GM12878 (cell line): Measurements from ENCODE around the gene ANO1. TPM values are rescaled to one million over a fixed set of nuclear protein-coding genes. Genes with fewer than 3 reads are reported as not detected.

ENCODE experiments used
- ATAC-seq: fragments of 200-7000 bp; cut with Tn5 transposase; 3 replicates; pipeline ENCODE4 v1.9.1; 2020; ENCODE audit warnings: mild to moderate bottlenecking, moderate library complexity
- BruUV-seq: library from RNA; stranded (reverse); fragments of 400-500 nt; replicated peaks from 2 replicates; lab custom pipeline; 2021; lab: Mats Ljungman, UMichigan
- CTCF ChIA-PET: fragments of 300-600 bp; sonication (Branson Sonifier 250); formaldehyde crosslinking; extraction: SDS; loops from one replicate; lab custom pipeline; 2021; ENCODE audit warnings: inconsistent platforms; lab: Yijun Ruan, JAX
- POLR2A ChIA-PET: fragments of 350-600 bp; formaldehyde crosslinking; extraction: SDS; loops from one replicate; lab custom pipeline; 2021; ENCODE audit warnings: inconsistent platforms; lab: Charles Lee
- RAD21 ChIA-PET: fragments of 300-600 bp; sonication (Branson Sonifier 250); formaldehyde crosslinking; loops from one replicate; lab custom pipeline; 2023; ENCODE audit warnings: antibody characterized with exemption; ENCODE audit not compliant: unreplicated experiment; lab: Charles Lee
- SMC1A ChIA-PET: fragments of 300-600 bp; sonication (Branson Sonifier 250); formaldehyde crosslinking; loops from one replicate; lab custom pipeline; 2023; ENCODE audit not compliant: unreplicated experiment, uncharacterized antibody; lab: Charles Lee
- DNase-seq: peaks from one replicate; pipeline ENCODE4 v3.0.0-alpha.2; 2011; ENCODE audit warnings: low read depth, low spot score
- FAIRE-seq: peaks from 3 replicates; lab custom pipeline; 2011; peaks lifted over from hg19 to GRCh38; lab: Jason Lieb, UNC
- H2AFZ ChIP-seq: 2 replicates; pipeline ENCODE4 v1.6.0; 2011; ENCODE audit warnings: low read depth, low read length, control low read depth; ENCODE audit not compliant: control insufficient read depth
- H3K27ac ChIP-seq: 2 replicates; pipeline ENCODE4 v1.5.1; 2011; ENCODE audit warnings: control low read depth; ENCODE audit not compliant: control insufficient read depth, insufficient read depth
- H3K27me3 ChIP-seq, 2 experiments: replicated peaks in 1 of 2; 2 replicates each; pipeline versions ENCODE4 v1.6.0 to v1.6.1; 2011; ENCODE audit warnings: low read length in 1 of 2; ENCODE audit not compliant: control insufficient read depth in 2 of 2, insufficient read depth in 2 of 2
- H3K36me3 ChIP-seq, 2 experiments: 2 replicates each; pipeline ENCODE4 v1.5.1; 2011; ENCODE audit warnings: low read length in 1 of 2; ENCODE audit not compliant: control insufficient read depth in 2 of 2, insufficient read depth in 2 of 2
- H3K4me1 ChIP-seq: 2 replicates; pipeline ENCODE4 v1.6.1; 2011; ENCODE audit warnings: mild to moderate bottlenecking, low read length, moderate library complexity, mixed read lengths; ENCODE audit not compliant: control insufficient read depth, insufficient read depth
- H3K4me2 ChIP-seq: 2 replicates; pipeline ENCODE4 v1.6.0; 2011; ENCODE audit warnings: control low read depth; ENCODE audit not compliant: control insufficient read depth, insufficient read depth
- H3K4me3 ChIP-seq: fragments of 200-600 bp; sonication (generic); 2 replicates; pipeline ENCODE4 v1.5.1; 2016
- H3K79me2 ChIP-seq: 2 replicates; pipeline ENCODE4 v1.6.0; 2011; ENCODE audit warnings: low read length; ENCODE audit not compliant: control insufficient read depth, insufficient read depth
- H3K9ac ChIP-seq: 2 replicates; pipeline ENCODE4 v1.8.0; 2011; ENCODE audit warnings: low read length, control low read depth, mixed read lengths; ENCODE audit not compliant: control insufficient read depth, insufficient read depth
- H3K9me3 ChIP-seq: replicated peaks from 3 replicates; pipeline ENCODE4 v1.5.1; 2011; ENCODE audit warnings: mild to moderate bottlenecking, low read length; ENCODE audit not compliant: control insufficient read depth, insufficient read depth
- H4K20me1 ChIP-seq: 2 replicates; pipeline ENCODE4 v1.6.0; 2011; ENCODE audit not compliant: control insufficient read depth, insufficient read depth
- ATF2 ChIP-seq: IDR thresholded peaks from 2 replicates; pipeline ENCODE4 v1.6.1; 2012; ENCODE audit warnings: low read length, inconsistent platforms
- ATF7 ChIP-seq: fragments of 450-650 bp; IDR thresholded peaks from 2 replicates; pipeline ENCODE4 v1.6.1; 2016; ENCODE audit warnings: low read depth, mild to moderate bottlenecking
- CEBPZ ChIP-seq: fragments of 150-350 bp; IDR thresholded peaks from 2 replicates; pipeline ENCODE4 v1.6.1; 2016; ENCODE audit warnings: low read depth, low read length
- FOS ChIP-seq: IDR thresholded peaks from 3 replicates; pipeline ENCODE4 v1.6.1; 2011; ENCODE audit warnings: borderline replicate concordance; ENCODE audit not compliant: insufficient read length; ENCODE audit errors: extremely low read depth
- IKZF1 ChIP-seq: fragments of 450-650 bp; conservative IDR thresholded peaks from 2 replicates; pipeline ENCODE4 v1.6.1; 2017; ENCODE audit warnings: antibody characterized with exemption, mild to moderate bottlenecking
- JUND ChIP-seq: IDR thresholded peaks from 2 replicates; pipeline ENCODE4 v1.6.1; 2012; ENCODE audit warnings: low read depth, mild to moderate bottlenecking, low read length, improper control_type of control experiment, moderate library complexity
- MXI1 ChIP-seq: fragments of 150-350 bp; IDR thresholded peaks from 2 replicates; pipeline ENCODE4 v1.6.1; 2011; ENCODE audit warnings: low read depth, mild to moderate bottlenecking, inconsistent platforms, low read length, improper control_type of control experiment
- NR2F1 ChIP-seq: fragments of 450-650 bp; conservative IDR thresholded peaks from 2 replicates; pipeline ENCODE4 v1.6.1; 2017; ENCODE audit warnings: mild to moderate bottlenecking
- SP1 ChIP-seq: IDR thresholded peaks from one replicate; pipeline ENCODE4 v1.6.1; 2011; ENCODE audit warnings: low read depth, low read length
- TARDBP ChIP-seq: IDR thresholded peaks from 2 replicates; pipeline ENCODE4 v1.6.1; 2016; ENCODE audit warnings: borderline replicate concordance
- ZBED1 ChIP-seq: IDR thresholded peaks from 2 replicates; pipeline ENCODE4 v1.6.1; 2016; ENCODE audit warnings: borderline replicate concordance
- ZZZ3 ChIP-seq: IDR thresholded peaks from 2 replicates; pipeline ENCODE4 v1.6.1; 2011; ENCODE audit warnings: low read depth; ENCODE audit not compliant: control insufficient read depth, insufficient read length
- WGBS: methylation state at CpG from one replicate; pipeline ENCODE4 v1.1.6; 2016; ENCODE audit warnings: low lambda C conversion rate; ENCODE audit not compliant: insufficient replicate concordance, insufficient coverage; ENCODE audit errors: missing lambda C conversion rate; 5-methylcytosine and 5-hydroxymethylcytosine counted together
- in situ Hi-C: fragments of 300-500 bp; cut with MboI; formaldehyde crosslinking; loops from 9 replicates; pipeline ENCODE4 v1.14.3; 2018; ENCODE audit warnings: mixed read lengths
- intact Hi-C: fragments of 100-400 bp; cut with micrococcal nuclease; formaldehyde crosslinking; loops from one replicate; pipeline ENCODE4 v1.14.2; 2022; ENCODE audit not compliant: unreplicated experiment
- polyA plus RNA-seq, 11 experiments: library from polyadenylated mRNA; depleted of rRNA in 4 of 11; unstranded in 6 of 11; stranded (reverse) in 5 of 11; fragments of >200 nt; fragmentation: Nextera tagmentation in 4 of 11; fragmentation: Illumina TruSeq in 1 of 11; extraction: Ambion mirVana in 4 of 11; extraction: Trizol in 1 of 11; gene quantifications; 1 replicate in 1 of 11; 2 replicates in 10 of 11; pipeline versions ENCODE4 v1.2.1 to v1.2.3, GENCODE V29; 2011 to 2016; ENCODE audit warnings: inconsistent platforms in 2 of 11, missing spikeins in 2 of 11, low read depth in 1 of 11
- total RNA-seq, 4 experiments: library from RNA; depleted of rRNA in 3 of 4; stranded (reverse); fragments of >200 nt in 3 of 4; fragmentation: Illumina TruSeq in 1 of 4; extraction: Trizol in 1 of 4; gene quantifications; 2 replicates each; pipeline versions ENCODE4 v1.2.1 to v1.2.3, GENCODE V29; 2013 to 2021
- TF ChIP-seq, protein P1 (sequence below): fragments of 450-650 bp; IDR thresholded peaks from 2 replicates; pipeline ENCODE4 v1.6.1; 2018; ENCODE audit warnings: mild to moderate bottlenecking, low read depth, moderate library complexity; ENCODE audit not compliant: partially characterized antibody
- TF ChIP-seq, protein P2 (sequence below): IDR thresholded peaks from 2 replicates; pipeline ENCODE4 v1.6.1; 2012; ENCODE audit warnings: low read depth, low read length, improper control_type of control experiment

Gene ANO1
- total and polyA plus RNA-seq, 10 of the 15 experiments (the other 5 are each of a cell fraction or from before 2014, with no cell fraction given): 0.01 to 0.38 (median 0.06) TPM; not detected in 7

- TF ChIP-seq, protein P1, sequence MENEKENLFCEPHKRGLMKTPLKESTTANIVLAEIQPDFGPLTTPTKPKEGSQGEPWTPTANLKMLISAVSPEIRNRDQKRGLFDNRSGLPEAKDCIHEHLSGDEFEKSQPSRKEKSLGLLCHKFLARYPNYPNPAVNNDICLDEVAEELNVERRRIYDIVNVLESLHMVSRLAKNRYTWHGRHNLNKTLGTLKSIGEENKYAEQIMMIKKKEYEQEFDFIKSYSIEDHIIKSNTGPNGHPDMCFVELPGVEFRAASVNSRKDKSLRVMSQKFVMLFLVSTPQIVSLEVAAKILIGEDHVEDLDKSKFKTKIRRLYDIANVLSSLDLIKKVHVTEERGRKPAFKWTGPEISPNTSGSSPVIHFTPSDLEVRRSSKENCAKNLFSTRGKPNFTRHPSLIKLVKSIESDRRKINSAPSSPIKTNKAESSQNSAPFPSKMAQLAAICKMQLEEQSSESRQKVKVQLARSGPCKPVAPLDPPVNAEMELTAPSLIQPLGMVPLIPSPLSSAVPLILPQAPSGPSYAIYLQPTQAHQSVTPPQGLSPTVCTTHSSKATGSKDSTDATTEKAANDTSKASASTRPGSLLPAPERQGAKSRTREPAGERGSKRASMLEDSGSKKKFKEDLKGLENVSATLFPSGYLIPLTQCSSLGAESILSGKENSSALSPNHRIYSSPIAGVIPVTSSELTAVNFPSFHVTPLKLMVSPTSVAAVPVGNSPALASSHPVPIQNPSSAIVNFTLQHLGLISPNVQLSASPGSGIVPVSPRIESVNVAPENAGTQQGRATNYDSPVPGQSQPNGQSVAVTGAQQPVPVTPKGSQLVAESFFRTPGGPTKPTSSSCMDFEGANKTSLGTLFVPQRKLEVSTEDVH: no peak
Observed at GRCh38 chr11:70032943-70033710, 45.0 kb upstream of the ANO1 start (continued).

DNA sequence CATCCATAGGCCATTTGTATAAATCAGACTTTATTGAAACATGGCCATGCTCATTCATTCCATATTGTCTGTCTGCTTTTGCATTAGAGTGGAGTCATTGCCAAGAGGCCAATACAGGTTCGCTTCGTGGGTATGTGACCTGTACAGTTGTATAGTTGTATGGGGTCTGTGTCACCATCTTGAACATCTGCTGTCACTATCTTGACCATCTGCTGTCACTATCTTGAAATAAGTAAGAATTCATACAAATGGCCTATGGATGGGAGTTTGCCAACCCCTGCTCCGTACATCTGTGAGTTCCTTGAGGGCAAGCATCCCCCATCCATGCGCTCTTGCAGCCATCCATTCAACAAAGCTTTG, 44.4 kb upstream of the ANO1 start:
- ATAC-seq (no peak), FAIRE-seq (no peak), DNase-seq (no peak)
- Histone ChIP-seq H3K9ac (no peak overlapping the region), H3K27ac (no peak overlapping the region), H3K36me3 (no peaks in the 10 kb centered on the region), H2AFZ (no peak overlapping the region), H3K4me1 (no peaks in the 10 kb centered on the region), H3K4me2 (no peak overlapping the region), H3K27me3 (no peaks in the 10 kb centered on the region; a peak in 1 of 4 replicates), H3K4me3 (no peak overlapping the region), H3K9me3 (no peaks in the 10 kb centered on the region; the same call in 2 of the 3 replicates), H4K20me1 (no peaks in the 10 kb centered on the region), H3K79me2 (no peaks in the 10 kb centered on the region)
- ChIA-PET CTCF (no interaction called here), SMC1A (no interaction called here), POLR2A (no interaction called here), RAD21 (no interaction called here)
- BruUV-seq: no TSS peak
- intact Hi-C loops (no loop called here), in situ Hi-C loops (no loop called here)
- WGBS: 27% methylated on average over 4 of the region's 4 CpGs
- TF ChIP-seq ZBED1 (no peak), MXI1 (no peak), FOS (no peak), ATF2 (no peak), TARDBP (no peak), SP1 (no peak), CEBPZ (no peak), JUND (no peak), IKZF1 (no peak), NR2F1 (no peak), ZZZ3 (no peak), ATF7 (no peak)
- TF ChIP-seq, protein P2, sequence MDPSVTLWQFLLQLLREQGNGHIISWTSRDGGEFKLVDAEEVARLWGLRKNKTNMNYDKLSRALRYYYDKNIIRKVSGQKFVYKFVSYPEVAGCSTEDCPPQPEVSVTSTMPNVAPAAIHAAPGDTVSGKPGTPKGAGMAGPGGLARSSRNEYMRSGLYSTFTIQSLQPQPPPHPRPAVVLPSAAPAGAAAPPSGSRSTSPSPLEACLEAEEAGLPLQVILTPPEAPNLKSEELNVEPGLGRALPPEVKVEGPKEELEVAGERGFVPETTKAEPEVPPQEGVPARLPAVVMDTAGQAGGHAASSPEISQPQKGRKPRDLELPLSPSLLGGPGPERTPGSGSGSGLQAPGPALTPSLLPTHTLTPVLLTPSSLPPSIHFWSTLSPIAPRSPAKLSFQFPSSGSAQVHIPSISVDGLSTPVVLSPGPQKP: no peak
